Liver (tissue), 9 donors: Measurements from ENCODE around the gene NDUFS1. TPM values are rescaled to one million over a fixed set of nuclear protein-coding genes. Genes with fewer than 3 reads are reported as not detected.
"Not testable (repeated sequence)": the region's sequence is repeated elsewhere in the genome, so short reads cannot be mapped to it uniquely, and the experiment has no call there.

Experiments used
- DNase-seq: peaks from one replicate; pipeline ENCODE4 v3.0.0-alpha.2; 2017; ENCODE audit warnings: low spot score
- H3K27ac ChIP-seq, 2 donors: one replicate each; pipeline ENCODE4 v1.7.0; 2013; ENCODE audit warnings: inconsistent platforms in 2 of 2, low read length in 2 of 2, control low read depth in 1 of 2, low read depth in 1 of 2, mild to moderate bottlenecking in 1 of 2
- H3K27me3 ChIP-seq, 4 donors: one replicate each; pipeline versions ENCODE4 v1.6.1 to v1.7.0; 2013; ENCODE audit warnings: low read length in 3 of 4, inconsistent platforms in 1 of 4, mild to moderate bottlenecking in 1 of 4, moderate library complexity in 1 of 4; ENCODE audit not compliant: control insufficient read depth in 4 of 4, insufficient read depth in 4 of 4
- H3K36me3 ChIP-seq, 4 donors: one replicate each; pipeline versions ENCODE4 v1.6.1 to v1.7.0; 2013; ENCODE audit warnings: low read length in 3 of 4, mild to moderate bottlenecking in 3 of 4, low read depth in 1 of 4, moderate library complexity in 1 of 4; ENCODE audit not compliant: control insufficient read depth in 4 of 4, insufficient read depth in 3 of 4
- H3K4me1 ChIP-seq, 4 donors: one replicate each; pipeline versions ENCODE4 v1.6.1 to v1.7.0; 2013; ENCODE audit warnings: low read length in 3 of 4, mild to moderate bottlenecking in 3 of 4, moderate library complexity in 1 of 4; ENCODE audit not compliant: control insufficient read depth in 4 of 4, insufficient read depth in 4 of 4
- H3K4me3 ChIP-seq, 3 donors: one replicate each; pipeline versions ENCODE4 v1.6.1 to v1.7.0; 2013; ENCODE audit warnings: low read length in 3 of 3, control low read depth in 1 of 3, low read depth in 1 of 3, mild to moderate bottlenecking in 1 of 3
- H3K9ac ChIP-seq, 2 donors: one replicate each; pipeline ENCODE4 v1.7.0; 2013; ENCODE audit warnings: low read length in 2 of 2, mild to moderate bottlenecking in 2 of 2, moderate library complexity in 2 of 2, control low read depth in 1 of 2, low read depth in 1 of 2
- H3K9me3 ChIP-seq, 4 donors: one replicate each; pipeline versions ENCODE4 v1.6.1 to v1.7.0; 2013; ENCODE audit warnings: low read length in 3 of 4; ENCODE audit not compliant: control insufficient read depth in 4 of 4
- ATF3 ChIP-seq: IDR thresholded peaks from 2 replicates; pipeline ENCODE4 v1.6.1; 2016; ENCODE audit warnings: antibody characterized with exemption
- CTCF ChIP-seq: fragments of 150-350 bp; IDR thresholded peaks from 2 replicates; pipeline ENCODE4 v1.5.1; 2017; ENCODE audit warnings: improper control_type of control experiment, low read depth, low read length; ENCODE audit not compliant: missing input control
- EGR1 ChIP-seq, 2 donors: IDR thresholded peaks; 2 replicates each; pipeline ENCODE4 v1.6.1; 2016 to 2018; ENCODE audit warnings: antibody characterized with exemption in 2 of 2, low read depth in 2 of 2
- FOXA1 ChIP-seq: IDR thresholded peaks from 2 replicates; pipeline ENCODE4 v1.6.1; 2016; ENCODE audit warnings: antibody characterized with exemption
- FOXA2 ChIP-seq: IDR thresholded peaks from 2 replicates; pipeline ENCODE4 v1.6.1; 2016; ENCODE audit warnings: antibody characterized with exemption
- GABPA ChIP-seq, 2 donors: IDR thresholded peaks in 1 of 2; conservative IDR thresholded peaks in 1 of 2; 2 replicates each; pipeline ENCODE4 v1.6.1; 2016; ENCODE audit warnings: antibody characterized with exemption in 2 of 2, mild to moderate bottlenecking in 1 of 2, moderate library complexity in 1 of 2
- HNF4A ChIP-seq, 2 donors: conservative IDR thresholded peaks; 2 replicates each; pipeline ENCODE4 v1.6.1; 2016; ENCODE audit warnings: antibody characterized with exemption in 2 of 2, mild to moderate bottlenecking in 2 of 2
- HNF4G ChIP-seq: IDR thresholded peaks from 2 replicates; pipeline ENCODE4 v1.6.1; 2016; ENCODE audit warnings: antibody characterized with exemption
- JUND ChIP-seq, 2 donors: IDR thresholded peaks; 2 replicates each; pipeline ENCODE4 v1.6.1; 2016; ENCODE audit warnings: antibody characterized with exemption in 2 of 2
- NR2F2 ChIP-seq: IDR thresholded peaks from 2 replicates; pipeline ENCODE4 v1.6.1; 2016; ENCODE audit warnings: antibody characterized with exemption
- RAD21 ChIP-seq, 2 donors: IDR thresholded peaks; 2 replicates each; pipeline ENCODE4 v1.6.1; 2016; ENCODE audit warnings: antibody characterized with exemption in 2 of 2, mild to moderate bottlenecking in 2 of 2
- REST ChIP-seq: IDR thresholded peaks from 2 replicates; pipeline ENCODE4 v1.6.1; 2016; ENCODE audit warnings: antibody characterized with exemption, mild to moderate bottlenecking
- RXRA ChIP-seq, 2 donors: IDR thresholded peaks; 2 replicates each; pipeline ENCODE4 v1.6.1; 2017 to 2018; ENCODE audit warnings: antibody characterized with exemption in 2 of 2, mild to moderate bottlenecking in 1 of 2
- SP1 ChIP-seq: IDR thresholded peaks from 2 replicates; pipeline ENCODE4 v1.6.1; 2018; ENCODE audit warnings: antibody characterized with exemption, mild to moderate bottlenecking
- TAF1 ChIP-seq: conservative IDR thresholded peaks from 2 replicates; pipeline ENCODE4 v1.6.1; 2016; ENCODE audit warnings: antibody characterized with exemption, mild to moderate bottlenecking
- YY1 ChIP-seq: IDR thresholded peaks from 2 replicates; pipeline ENCODE4 v1.6.1; 2016; ENCODE audit warnings: antibody characterized with exemption, mild to moderate bottlenecking
- WGBS: extraction: QIAGEN DNeasy Blood & Tissue Kit; methylation state at CpG from one replicate; pipeline ENCODE4 v1.1.7; 2013; 5-methylcytosine and 5-hydroxymethylcytosine counted together
- polyA plus RNA-seq, 2 donors: library from polyadenylated mRNA; stranded (reverse) in 1 of 2; unstranded in 1 of 2; fragments of 200-250 nt in 1 of 2; fragments of >200 nt in 1 of 2; fragmentation: Nextera tagmentation in 1 of 2; extraction: Ambion mirVana in 1 of 2; gene quantifications; one replicate each; pipeline versions ENCODE4 v1.2.1 to v1.2.3, GENCODE V29; 2013 to 2015
- total RNA-seq, 2 donors: library from RNA; depleted of rRNA; stranded (reverse); fragments of >200 nt; gene quantifications; one replicate each; pipeline ENCODE4 v1.2.3, GENCODE V29; 2014
- TF ChIP-seq, protein P1 (sequence below): IDR thresholded peaks from 2 replicates; pipeline ENCODE4 v1.6.1; 2016; ENCODE audit warnings: antibody characterized with exemption
- TF ChIP-seq, protein P2 (sequence below): IDR thresholded peaks from 2 replicates; pipeline ENCODE4 v1.6.1; 2016; ENCODE audit warnings: antibody characterized with exemption
- donor health status: healthy.
- donor health status: healthy.
- donor health status: healthy.
- donor health status: healthy.
- donor health status: healthy.

The NDUFS1 gene
- total and polyA plus RNA-seq, 4 donors, result 39.7 to 167 (median 83.2) TPM

DNA sequence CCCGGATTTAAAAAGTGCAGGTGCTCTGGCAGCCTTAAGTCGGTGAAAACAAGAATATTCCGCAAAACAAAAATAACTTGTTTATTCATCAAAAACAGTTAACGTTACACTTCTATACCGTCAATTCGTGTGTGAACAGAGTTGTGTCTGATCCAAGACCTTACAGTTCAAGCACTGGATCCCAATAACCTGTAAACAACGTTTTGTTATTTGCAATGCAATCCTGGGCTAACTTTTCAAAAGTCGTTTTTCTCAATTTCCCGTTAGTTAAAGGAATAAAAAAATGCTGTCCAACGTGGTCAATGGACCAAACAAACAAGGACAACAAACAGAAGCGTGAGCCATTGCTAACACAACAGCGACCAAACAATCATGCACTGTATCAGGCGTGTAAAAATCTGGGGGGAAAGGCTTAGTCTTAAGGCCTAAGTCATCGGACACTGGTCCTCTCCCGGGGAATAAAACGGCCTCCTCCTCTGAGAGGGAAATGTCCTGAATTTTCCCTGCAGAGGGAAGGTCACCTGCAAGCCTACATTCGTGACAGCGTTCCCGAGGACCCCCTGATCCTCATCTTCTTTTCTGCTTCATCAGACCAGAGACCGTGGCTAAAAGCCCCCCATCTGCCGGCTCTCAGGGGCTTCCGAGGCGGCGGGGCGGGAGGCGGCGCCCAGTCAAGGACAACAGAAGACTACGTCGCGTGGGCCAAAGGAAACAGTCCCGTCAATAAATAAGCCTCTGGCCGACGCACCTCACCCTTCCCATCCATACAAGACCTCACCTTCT is 490 bp downstream of the NDUFS1 start:
- peak overlapping the region; percentile 79 to 99 (median 89) for H3K4me3 ChIP-seq
- H3K9ac ChIP-seq, result peak overlapping the region; percentile 92 to 98
- peaks cover 1 to 40% (median 21%) of the 10 kb centered on the region in 4 donors for H3K4me1 ChIP-seq
- no peak for TF ChIP-seq RXRA (IDR thresholded peaks at IDR 0.05)
- no peak for TF ChIP-seq CTCF
- TF ChIP-seq, protein P1, sequence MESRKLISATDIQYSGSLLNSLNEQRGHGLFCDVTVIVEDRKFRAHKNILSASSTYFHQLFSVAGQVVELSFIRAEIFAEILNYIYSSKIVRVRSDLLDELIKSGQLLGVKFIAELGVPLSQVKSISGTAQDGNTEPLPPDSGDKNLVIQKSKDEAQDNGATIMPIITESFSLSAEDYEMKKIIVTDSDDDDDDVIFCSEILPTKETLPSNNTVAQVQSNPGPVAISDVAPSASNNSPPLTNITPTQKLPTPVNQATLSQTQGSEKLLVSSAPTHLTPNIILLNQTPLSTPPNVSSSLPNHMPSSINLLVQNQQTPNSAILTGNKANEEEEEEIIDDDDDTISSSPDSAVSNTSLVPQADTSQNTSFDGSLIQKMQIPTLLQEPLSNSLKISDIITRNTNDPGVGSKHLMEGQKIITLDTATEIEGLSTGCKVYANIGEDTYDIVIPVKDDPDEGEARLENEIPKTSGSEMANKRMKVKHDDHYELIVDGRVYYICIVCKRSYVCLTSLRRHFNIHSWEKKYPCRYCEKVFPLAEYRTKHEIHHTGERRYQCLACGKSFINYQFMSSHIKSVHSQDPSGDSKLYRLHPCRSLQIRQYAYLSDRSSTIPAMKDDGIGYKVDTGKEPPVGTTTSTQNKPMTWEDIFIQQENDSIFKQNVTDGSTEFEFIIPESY, result no peak
- TF ChIP-seq SP1, result no peak
- TF ChIP-seq, protein P2, sequence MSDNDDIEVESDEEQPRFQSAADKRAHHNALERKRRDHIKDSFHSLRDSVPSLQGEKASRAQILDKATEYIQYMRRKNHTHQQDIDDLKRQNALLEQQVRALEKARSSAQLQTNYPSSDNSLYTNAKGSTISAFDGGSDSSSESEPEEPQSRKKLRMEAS, result no peak
- no peak for TF ChIP-seq ATF3
- no peak for TF ChIP-seq RAD21 (IDR thresholded peaks at IDR 0.05)
- TF ChIP-seq NR2F2, result no peak
- TF ChIP-seq REST, result no peak
- TF ChIP-seq JUND (IDR thresholded peaks at IDR 0.05), result no peak
- no peak for TF ChIP-seq FOXA2
- TF ChIP-seq HNF4A (conservative IDR thresholded peaks at IDR 0.05), result no peak
- TF ChIP-seq HNF4G, result no peak
- no peak for TF ChIP-seq GABPA (IDR thresholded peaks at IDR 0.05 in 1 of 2, conservative IDR thresholded peaks at IDR 0.05 in 1 of 2)
- no peak for TF ChIP-seq FOXA1
- TF ChIP-seq TAF1, result no peak
- no peak for TF ChIP-seq YY1
- no peak for TF ChIP-seq EGR1 (IDR thresholded peaks at IDR 0.05; ENCODE audit: low read depth in 2 of 2)
- no peaks in the 10 kb centered on the region for H3K27me3 ChIP-seq
- H3K36me3 ChIP-seq, result peaks cover 11 to 26% (median 14%) of the 10 kb centered on the region in 4 donors
- no peak for DNase-seq
- under 1% methylated on average over 33 of the region's 33 CpGs for WGBS
- H3K27ac ChIP-seq, result peak overlapping the region; percentile 89 to 92
- no peaks in the 10 kb centered on the region for H3K9me3 ChIP-seq

- not testable (repeated sequence) for H3K27me3 ChIP-seq, DNase-seq, H3K9me3 ChIP-seq, H3K4me3 ChIP-seq, H3K36me3 ChIP-seq, H3K9ac ChIP-seq, H3K27ac ChIP-seq
- 90% methylated on average over 11 of the region's 11 CpGs for WGBS
- H3K4me1 ChIP-seq, result peaks cover 1 to 41% (median 21%) of the 10 kb centered on the region in 4 donors
These were observed 2.2 kb downstream of the NDUFS1 start for GRCh38 chr2:206157014-206157413.
